ENCODE results near the gene CAMKMT.

- TF ChIP-seq, protein P1, sequence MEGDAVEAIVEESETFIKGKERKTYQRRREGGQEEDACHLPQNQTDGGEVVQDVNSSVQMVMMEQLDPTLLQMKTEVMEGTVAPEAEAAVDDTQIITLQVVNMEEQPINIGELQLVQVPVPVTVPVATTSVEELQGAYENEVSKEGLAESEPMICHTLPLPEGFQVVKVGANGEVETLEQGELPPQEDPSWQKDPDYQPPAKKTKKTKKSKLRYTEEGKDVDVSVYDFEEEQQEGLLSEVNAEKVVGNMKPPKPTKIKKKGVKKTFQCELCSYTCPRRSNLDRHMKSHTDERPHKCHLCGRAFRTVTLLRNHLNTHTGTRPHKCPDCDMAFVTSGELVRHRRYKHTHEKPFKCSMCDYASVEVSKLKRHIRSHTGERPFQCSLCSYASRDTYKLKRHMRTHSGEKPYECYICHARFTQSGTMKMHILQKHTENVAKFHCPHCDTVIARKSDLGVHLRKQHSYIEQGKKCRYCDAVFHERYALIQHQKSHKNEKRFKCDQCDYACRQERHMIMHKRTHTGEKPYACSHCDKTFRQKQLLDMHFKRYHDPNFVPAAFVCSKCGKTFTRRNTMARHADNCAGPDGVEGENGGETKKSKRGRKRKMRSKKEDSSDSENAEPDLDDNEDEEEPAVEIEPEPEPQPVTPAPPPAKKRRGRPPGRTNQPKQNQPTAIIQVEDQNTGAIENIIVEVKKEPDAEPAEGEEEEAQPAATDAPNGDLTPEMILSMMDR (IDR thresholded peaks at IDR 0.05), result no peak
- no peak for TF ChIP-seq POLR2A (IDR thresholded peaks at IDR 0.05)
Measured at GRCh38 chr2:44779793-44780192, 418.0 kb downstream of the CAMKMT start.
